ENCODE data around the gene ZNF514. TPM values are rescaled to one million over a fixed set of nuclear protein-coding genes. Genes with fewer than 3 reads are reported as not detected.

The ZNF514 gene
- total RNA-seq, 4 donors from 2014 or later, result 16.1 to 24.6 (median 17.3) TPM

DNA sequence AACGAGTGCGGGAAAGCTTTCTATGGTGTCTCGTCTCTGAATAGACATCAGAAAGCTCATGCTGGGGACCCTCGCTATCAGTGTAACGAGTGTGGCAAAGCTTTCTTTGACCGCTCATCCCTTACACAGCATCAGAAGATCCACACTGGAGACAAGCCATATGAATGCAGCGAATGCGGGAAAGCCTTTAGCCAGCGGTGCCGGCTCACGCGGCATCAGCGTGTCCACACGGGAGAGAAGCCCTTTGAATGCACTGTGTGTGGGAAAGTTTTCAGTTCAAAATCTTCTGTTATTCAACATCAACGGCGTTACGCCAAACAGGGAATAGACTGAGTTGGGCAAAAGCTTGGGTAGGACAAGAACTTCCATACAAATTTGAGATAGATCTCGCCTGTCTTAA, 22.1 kb upstream of the ZNF514 start:
- H3K36me3 ChIP-seq, result peaks cover 0 to 64% of the 10 kb centered on the region in 2 donors
- WGBS, 2 donors (ENCODE audit: low coverage in 1 of 2), result 97 to 98% methylated on average over 12 to 13 of the region's 18 CpGs

DNA sequence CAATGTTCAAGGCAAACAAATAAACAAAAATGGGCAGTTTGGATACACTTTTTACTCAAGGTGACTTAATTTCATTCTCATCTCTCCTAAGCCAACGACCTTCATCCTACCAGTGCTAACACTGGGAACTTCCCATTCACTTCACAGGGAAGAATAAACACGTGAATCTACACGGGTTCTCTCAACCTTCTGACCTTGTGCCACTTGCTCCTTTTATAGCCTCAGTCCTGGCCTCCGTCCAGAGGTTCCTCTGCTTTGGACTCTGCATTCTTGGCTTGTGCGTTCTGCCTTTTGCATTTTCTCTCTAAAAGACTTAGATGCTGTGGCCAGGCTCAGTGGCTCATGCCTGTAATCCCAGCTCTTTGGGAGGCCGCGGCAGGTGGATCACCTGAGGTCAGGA, 19.8 kb upstream of the ZNF514 start:
- no peak overlapping the region for H3K27ac ChIP-seq
- H3K4me1 ChIP-seq, result no peaks in the 10 kb centered on the region
- H3K4me3 ChIP-seq, result no peak overlapping the region
- no peaks in the 10 kb centered on the region for H3K27me3 ChIP-seq
- peaks cover 0 to 74% of the 10 kb centered on the region in 2 donors for H3K36me3 ChIP-seq
- peaks cover 0 to 15% (median 0%) of the 10 kb centered on the region in 3 donors for H3K9me3 ChIP-seq
- WGBS, 2 donors (ENCODE audit: low coverage in 1 of 2), result 62 to 72% methylated on average over 4 to 5 of the region's 7 CpGs
- no peak for ATAC-seq
- TF ChIP-seq POLR2AphosphoS5 (IDR thresholded peaks at IDR 0.05), result no peak

More for the DNA sequence above, 22.1 kb upstream of the ZNF514 start:
- Histone ChIP-seq H3K4me1 (no peaks in the 10 kb centered on the region), H3K27me3 (no peaks in the 10 kb centered on the region), H3K9me3 (peaks cover 0 to 15% (median 0%) of the 10 kb centered on the region in 3 donors), H3K4me3 (no peak overlapping the region), H3K27ac (no peak overlapping the region)
- TF ChIP-seq POLR2AphosphoS5 (IDR thresholded peaks at IDR 0.05) (no peak), EP300 (IDR thresholded peaks at IDR 0.05) (no peak), POLR2A (IDR thresholded peaks at IDR 0.05) (no peak)
- TF ChIP-seq, protein P1, sequence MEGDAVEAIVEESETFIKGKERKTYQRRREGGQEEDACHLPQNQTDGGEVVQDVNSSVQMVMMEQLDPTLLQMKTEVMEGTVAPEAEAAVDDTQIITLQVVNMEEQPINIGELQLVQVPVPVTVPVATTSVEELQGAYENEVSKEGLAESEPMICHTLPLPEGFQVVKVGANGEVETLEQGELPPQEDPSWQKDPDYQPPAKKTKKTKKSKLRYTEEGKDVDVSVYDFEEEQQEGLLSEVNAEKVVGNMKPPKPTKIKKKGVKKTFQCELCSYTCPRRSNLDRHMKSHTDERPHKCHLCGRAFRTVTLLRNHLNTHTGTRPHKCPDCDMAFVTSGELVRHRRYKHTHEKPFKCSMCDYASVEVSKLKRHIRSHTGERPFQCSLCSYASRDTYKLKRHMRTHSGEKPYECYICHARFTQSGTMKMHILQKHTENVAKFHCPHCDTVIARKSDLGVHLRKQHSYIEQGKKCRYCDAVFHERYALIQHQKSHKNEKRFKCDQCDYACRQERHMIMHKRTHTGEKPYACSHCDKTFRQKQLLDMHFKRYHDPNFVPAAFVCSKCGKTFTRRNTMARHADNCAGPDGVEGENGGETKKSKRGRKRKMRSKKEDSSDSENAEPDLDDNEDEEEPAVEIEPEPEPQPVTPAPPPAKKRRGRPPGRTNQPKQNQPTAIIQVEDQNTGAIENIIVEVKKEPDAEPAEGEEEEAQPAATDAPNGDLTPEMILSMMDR (IDR thresholded peaks at IDR 0.05), result no peak
- no peak for ATAC-seq

GRCh38 chr2:95174031-95174542, 14.4 kb upstream of the ZNF514 start:
- 88 to 89% methylated on average over 2 of the region's 2 CpGs for WGBS, 2 donors (ENCODE audit: low coverage in 1 of 2)
- Histone ChIP-seq H3K27me3 (no peaks in the 10 kb centered on the region), H3K9me3 (no peaks in the 10 kb centered on the region), H3K4me1 (no peaks in the 10 kb centered on the region), H3K36me3 (peaks cover 0 to 30% of the 10 kb centered on the region in 2 donors), H3K27ac (no peak overlapping the region), H3K4me3 (no peak overlapping the region)
- ATAC-seq, result no peak
- TF ChIP-seq, protein P1 (IDR thresholded peaks at IDR 0.05), result no peak
- TF ChIP-seq POLR2A (IDR thresholded peaks at IDR 0.05) (no peak), POLR2AphosphoS5 (IDR thresholded peaks at IDR 0.05) (no peak), EP300 (IDR thresholded peaks at IDR 0.05) (no peak)

DNA sequence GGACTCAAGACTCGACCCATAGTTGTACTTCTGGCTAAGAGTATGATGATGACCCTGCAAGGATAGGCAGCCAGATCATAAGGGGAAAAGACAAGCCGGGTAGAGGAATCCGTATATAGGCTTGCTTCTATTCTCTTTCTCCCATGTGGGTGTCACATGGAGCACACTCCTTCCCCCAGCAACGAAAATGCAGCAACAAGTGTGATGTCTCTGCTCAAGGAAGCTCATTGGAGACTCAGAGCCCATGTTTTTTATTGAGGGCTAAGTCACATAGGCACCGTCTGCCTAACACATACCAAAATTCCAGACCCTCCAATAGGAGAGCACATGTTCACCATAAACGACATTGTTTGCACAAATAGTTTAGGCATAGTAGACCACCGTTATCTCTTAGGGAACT, 12.3 kb upstream of the ZNF514 start:
- no peak for ATAC-seq
- peaks cover 0 to 11% of the 10 kb centered on the region in 2 donors for H3K36me3 ChIP-seq
- TF ChIP-seq, protein P1 (IDR thresholded peaks at IDR 0.05), result no peak
- TF ChIP-seq EP300 (IDR thresholded peaks at IDR 0.05) (no peak), POLR2AphosphoS5 (IDR thresholded peaks at IDR 0.05) (no peak), POLR2A (IDR thresholded peaks at IDR 0.05) (no peak)
- H3K27ac ChIP-seq, result no peak overlapping the region
- no peaks in the 10 kb centered on the region for H3K9me3 ChIP-seq
- no peaks in the 10 kb centered on the region for H3K27me3 ChIP-seq
- WGBS, 2 donors (ENCODE audit: low coverage in 1 of 2), result 77 to 81% methylated on average over 7 of the region's 7 CpGs
- H3K4me1 ChIP-seq, result peaks cover 0 to 1% (median 0%) of the 10 kb centered on the region in 3 donors
- H3K4me3 ChIP-seq, result no peak overlapping the region

DNA sequence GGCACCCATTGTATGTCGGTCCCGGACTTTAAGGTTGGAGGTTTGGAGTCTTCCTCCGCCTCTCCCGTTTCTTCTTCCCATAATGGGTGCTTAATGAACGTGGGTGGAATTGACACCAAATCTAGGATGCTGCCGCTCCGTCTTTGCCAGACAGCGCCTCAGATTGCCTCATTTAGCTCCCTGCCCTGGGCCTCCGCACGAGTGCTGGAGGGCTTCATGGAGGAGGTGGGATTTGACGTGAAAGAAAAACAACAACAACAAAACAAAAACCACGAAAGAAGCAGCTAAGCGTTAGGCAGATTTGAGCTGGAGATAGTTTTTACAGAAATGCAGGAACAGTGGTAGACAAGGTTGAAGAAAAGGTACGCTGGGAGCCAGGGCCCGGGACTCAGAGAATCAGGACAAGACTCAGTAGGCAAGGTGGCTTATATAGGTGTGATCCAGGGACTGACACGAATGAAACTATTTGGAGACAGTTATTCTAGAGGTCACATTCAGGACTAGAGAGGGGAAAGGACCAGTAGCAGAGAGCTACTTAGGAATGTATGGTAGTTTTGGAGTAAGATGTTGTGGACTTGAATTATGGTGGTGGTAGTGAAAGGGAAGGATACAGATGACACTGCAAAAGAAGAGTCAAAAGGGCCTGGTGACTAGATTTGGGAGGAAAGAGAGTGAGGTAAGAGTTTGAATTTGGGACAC, 6.6 kb upstream of the ZNF514 start:
- no peaks in the 10 kb centered on the region for H3K9me3 ChIP-seq
- H3K36me3 ChIP-seq, result no peaks in the 10 kb centered on the region
- peak; percentile 3 for ATAC-seq
- no peak for TF ChIP-seq POLR2A (IDR thresholded peaks at IDR 0.05)
- no peak for TF ChIP-seq POLR2AphosphoS5 (IDR thresholded peaks at IDR 0.05)
- TF ChIP-seq, protein P1 (IDR thresholded peaks at IDR 0.05), result no peak
- no peak for TF ChIP-seq EP300 (IDR thresholded peaks at IDR 0.05)
- H3K4me3 ChIP-seq, result peak overlapping the region; percentile 40 to 68
- peaks cover 2 to 30% (median 13%) of the 10 kb centered on the region in 3 donors for H3K4me1 ChIP-seq
- peak overlapping the region in 3 of 4 donors; percentile 85 to 98 (median 89) for H3K27ac ChIP-seq
- WGBS, 2 donors (ENCODE audit: low coverage in 1 of 2), result 14% methylated on average over 5 of the region's 16 CpGs; no CpG with 5 or more reads in 1 of the 2 donors
- no peaks in the 10 kb centered on the region for H3K27me3 ChIP-seq
